Fibroblast of skin of left quadriceps (primary cell): ENCODE data around the gene GPRC6A.
"Not testable (repeated sequence)": the region's sequence is repeated elsewhere in the genome, so short reads cannot be mapped to it uniquely, and the experiment has no call there.

Experiments used
- DNase-seq, 2 experiments: peaks; one replicate each; pipeline ENCODE4 v3.0.0-alpha.2; 2013; ENCODE audit warnings: low read depth in 2 of 2

Gene GPRC6A, protein sequence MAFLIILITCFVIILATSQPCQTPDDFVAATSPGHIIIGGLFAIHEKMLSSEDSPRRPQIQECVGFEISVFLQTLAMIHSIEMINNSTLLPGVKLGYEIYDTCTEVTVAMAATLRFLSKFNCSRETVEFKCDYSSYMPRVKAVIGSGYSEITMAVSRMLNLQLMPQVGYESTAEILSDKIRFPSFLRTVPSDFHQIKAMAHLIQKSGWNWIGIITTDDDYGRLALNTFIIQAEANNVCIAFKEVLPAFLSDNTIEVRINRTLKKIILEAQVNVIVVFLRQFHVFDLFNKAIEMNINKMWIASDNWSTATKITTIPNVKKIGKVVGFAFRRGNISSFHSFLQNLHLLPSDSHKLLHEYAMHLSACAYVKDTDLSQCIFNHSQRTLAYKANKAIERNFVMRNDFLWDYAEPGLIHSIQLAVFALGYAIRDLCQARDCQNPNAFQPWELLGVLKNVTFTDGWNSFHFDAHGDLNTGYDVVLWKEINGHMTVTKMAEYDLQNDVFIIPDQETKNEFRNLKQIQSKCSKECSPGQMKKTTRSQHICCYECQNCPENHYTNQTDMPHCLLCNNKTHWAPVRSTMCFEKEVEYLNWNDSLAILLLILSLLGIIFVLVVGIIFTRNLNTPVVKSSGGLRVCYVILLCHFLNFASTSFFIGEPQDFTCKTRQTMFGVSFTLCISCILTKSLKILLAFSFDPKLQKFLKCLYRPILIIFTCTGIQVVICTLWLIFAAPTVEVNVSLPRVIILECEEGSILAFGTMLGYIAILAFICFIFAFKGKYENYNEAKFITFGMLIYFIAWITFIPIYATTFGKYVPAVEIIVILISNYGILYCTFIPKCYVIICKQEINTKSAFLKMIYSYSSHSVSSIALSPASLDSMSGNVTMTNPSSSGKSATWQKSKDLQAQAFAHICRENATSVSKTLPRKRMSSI

DNA sequence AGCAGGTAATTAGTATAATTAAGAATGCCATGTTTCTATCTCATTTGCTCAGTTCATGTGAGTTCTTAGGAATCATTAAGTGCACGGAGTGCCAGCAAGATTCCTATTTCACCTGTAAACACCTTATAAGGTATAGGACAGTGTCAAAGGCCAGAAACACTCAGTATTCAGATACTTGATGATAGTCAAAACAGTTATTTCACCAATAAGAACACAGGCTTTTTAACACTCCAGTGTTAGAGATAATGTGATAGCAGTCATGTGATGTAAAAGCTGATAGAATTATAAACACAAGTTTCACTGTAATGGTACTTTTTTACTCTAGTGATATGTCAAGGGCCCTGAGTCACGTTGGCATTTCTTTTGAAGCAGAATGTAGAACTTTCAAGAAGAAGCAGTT is at the start of gene GPRC6A:
TSS of gene GPRC6A (minus strand) at position 101 of the 400 bp plus-strand sequence. CDS start at position 31, 70 bp downstream.
- no peak for DNase-seq

DNA sequence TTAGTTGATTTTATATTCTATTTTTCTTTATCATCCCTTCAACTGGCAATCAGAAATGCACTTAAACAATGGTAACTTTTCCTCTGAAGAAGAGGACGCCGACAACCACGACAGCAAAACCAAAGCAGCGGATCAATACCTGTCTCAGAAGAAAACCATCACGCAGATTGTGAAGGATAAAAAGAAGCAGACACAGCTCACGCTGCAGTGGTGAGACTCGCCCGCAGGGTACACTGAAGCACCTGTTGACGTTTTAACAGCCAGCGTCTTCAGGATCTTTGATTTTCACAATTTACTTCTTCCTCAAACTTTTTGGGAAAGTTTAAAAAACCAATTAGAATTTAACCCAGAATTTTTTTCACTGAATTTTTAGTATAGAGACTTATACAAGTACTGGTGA is 48.9 kb upstream of the GPRC6A start:
- DNase-seq = no peak

DNA sequence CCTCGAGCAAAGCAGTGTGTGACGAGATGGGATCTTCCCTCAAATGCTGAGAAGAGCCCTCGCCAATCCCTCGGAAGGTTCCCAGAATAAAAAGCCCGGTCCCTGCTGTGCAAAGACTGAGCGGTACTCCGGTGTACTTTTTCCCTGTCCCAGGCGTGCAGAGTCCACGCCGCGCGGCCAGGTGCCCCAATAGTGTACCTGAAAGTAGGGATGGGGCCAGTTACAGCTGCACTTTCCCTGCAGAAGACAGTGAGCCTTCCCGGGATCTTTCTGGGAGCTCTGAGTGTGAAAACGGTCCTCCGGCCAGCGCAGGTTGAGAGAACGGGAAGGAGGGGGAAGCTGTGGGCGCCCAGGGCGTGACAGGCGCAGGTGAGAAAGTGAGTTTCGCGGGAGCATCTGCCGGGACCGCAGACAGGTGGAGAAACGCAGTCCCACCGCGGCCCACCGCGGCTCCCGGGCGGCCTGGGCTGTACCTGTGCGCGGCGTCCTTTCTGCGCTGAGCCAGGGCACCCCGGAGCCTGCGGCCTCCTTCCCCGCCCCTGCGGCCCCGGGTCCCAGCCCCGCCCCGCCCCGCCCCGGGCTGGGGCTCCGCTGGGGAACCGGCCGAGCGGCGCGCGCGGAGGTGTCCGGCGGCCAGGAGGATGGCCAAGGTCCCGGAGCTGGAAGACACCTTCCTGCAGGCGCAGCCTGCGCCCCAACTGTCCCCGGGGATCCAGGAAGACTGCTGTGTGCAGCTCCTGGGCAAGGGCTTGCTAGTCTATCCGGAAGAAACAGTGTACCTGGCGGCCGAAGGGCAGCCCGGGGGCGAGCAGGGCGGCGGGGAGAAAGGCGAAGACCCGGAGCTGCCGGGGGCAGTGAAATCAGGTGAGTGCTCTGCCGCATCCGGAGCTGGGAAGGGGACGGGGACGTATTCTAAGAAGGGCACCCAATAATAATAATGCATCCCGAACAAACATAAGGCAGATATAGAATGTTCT is 48.0 kb upstream of the GPRC6A start, which contains the start of gene RFX6:
TSS of gene RFX6 (plus strand) at position 608 of the 977 bp plus-strand sequence. CDS start at position 642, 34 bp downstream.
- DNase-seq = no peak

DNA sequence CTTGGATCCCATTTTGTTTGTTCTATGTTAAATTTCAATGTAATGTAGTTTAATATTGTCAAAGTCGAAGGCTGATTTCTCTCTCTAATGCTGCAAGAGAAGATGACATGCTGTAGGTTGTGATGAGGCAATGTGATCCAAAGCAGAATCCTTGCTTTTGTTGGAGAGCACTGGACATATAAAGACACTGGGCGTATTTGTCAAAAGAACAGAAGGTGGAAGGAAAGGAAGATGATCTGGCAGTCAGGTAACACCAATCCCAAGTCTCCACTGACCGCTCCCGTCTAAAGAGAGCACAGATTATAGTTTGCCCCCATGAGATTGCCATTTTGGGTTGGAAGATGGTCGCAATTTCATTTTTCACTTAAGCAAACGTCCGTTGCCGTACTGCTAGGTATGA is 47.2 kb upstream of the GPRC6A start:
- no peak for DNase-seq

DNA sequence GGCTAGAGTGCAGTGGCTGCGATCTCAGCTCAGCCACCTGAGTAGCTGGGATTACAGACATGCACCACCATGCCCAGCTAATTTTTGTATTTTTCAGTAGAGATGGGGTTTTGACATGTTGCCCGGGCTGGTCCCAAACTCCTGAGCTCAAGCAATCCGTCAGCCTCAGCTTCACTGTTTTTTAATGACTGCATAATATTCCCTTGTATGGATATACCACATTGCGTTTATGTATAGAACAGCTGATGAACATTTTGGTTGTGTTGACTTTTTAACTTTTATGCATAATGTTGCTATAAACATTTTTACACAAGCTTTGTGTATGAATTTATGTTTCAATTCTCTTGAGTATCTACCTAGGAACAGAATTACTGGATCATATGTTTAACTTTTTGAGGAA is 43.9 kb upstream of the GPRC6A start:
- no peak for DNase-seq

DNA sequence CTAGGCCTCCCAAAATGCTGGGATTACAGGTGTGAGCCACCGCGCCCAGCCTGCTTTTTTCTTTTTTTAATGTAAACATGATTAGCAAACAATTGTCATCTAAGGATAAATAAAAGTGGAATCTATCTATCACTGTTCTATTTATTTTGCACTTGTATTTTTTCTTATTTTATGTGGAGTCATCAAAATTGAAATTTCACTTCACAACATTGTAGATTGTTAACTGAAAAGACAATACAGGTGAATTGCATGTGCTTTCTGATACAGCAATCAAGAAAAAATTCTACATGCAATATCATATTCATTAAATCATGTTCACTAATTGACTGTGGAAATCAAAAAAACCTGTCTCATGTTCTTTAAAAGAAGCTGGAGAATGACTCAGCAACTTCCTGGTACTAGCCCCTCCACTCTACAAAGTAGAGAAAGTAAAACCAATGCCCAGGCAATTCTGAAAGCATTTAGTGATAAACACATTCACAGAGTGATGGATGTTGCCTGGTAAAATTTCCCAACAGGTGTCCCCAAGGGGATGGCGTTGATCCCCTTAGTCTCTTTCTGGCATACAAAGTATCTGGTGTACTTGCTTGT is 37.5 kb upstream of the GPRC6A start:
- no peak for DNase-seq

DNA sequence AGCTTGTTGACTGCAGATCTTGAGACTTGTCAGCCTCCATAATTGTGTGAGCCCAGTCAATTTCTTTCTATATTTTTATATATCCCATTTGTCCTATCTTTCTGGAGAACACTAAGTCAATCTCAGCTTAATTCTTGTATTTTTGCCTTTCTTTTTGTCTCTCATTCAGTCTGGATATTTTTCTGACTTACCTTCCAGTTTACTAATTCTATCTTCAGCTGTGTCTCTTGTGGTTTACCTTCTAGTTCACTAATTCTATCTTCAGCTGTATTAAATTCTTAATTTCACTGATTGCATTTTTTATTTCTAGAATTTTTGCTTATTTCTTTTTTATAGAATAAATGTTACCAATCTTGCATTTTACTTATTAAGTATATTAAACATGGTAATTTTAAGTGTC is 30.4 kb upstream of the GPRC6A start:
- no peak for DNase-seq

DNA sequence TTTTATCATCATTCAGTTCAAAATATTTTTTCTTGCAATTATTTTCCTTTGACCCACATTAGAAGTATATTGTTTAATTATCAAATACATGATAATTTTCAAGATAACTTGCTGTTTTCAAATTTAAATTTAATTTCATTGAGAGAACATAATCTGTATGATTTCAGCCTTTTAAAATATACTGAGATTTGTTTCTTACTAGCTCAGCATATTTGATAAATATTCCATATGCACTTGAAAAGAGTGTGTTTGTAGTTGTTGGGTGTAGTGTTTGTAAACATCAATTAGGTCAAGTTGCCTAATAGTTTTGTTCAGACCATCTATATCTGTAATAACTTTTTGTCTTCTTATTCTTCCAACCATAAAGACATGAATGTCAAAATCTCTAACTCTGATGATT is 29.2 kb upstream of the GPRC6A start:
- no peak for DNase-seq

DNA sequence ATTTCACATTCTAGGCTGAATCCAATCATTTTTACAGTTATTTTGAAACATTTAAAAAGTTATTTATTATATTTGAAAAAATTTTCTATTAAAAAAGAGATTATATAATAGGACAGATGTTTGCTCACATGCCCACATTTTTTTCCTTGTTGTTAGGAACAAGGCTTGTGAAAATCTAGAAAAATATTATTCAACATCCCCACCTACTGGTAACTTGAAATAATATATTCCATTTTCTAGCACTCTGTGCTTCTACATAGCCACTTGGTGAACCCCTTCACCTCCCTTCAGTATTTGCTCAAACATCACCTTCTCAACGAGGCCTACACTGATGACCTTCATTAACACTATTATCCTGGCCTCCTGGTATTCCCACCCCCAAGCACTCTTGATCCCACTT is 18.3 kb upstream of the GPRC6A start:
- no peak for DNase-seq

DNA sequence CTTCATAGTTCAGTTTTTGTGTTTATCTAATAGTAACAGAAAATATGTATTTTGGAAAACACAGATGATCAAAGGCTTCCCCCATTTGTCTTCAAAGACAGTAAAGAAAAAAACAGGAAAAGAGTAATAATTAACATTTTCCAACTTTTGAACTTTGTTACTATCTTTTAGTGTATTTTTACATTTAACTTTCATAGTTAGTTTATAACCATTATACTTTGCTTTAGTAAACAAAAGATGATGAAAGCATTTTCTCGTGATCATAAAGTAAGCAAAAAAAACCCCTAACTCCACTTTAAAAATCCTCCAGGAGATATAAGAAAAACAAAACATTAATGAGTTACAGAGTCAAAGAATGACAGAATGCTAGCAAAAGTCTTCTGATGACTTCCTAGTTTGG is 13.6 kb upstream of the GPRC6A start:
- DNase-seq = no peak

DNA sequence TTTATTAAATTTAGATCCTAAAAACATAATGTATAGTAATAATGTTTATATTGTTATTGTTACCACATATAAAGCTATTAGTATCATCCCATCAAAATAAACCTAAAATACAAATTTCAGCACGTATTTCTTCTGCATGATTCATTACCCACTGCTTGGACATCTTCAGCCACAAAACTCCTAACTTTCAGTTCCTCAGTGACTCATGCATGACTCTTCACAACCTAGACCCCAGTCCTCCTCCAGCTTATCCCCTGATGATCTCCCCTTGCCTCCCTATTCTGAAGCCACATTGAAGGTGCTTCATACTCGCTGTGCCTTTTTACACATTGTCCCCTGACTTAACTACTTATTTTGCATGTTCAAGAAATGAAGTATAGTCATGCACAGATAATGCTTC is 11.2 kb upstream of the GPRC6A start:
- no peak for DNase-seq

DNA sequence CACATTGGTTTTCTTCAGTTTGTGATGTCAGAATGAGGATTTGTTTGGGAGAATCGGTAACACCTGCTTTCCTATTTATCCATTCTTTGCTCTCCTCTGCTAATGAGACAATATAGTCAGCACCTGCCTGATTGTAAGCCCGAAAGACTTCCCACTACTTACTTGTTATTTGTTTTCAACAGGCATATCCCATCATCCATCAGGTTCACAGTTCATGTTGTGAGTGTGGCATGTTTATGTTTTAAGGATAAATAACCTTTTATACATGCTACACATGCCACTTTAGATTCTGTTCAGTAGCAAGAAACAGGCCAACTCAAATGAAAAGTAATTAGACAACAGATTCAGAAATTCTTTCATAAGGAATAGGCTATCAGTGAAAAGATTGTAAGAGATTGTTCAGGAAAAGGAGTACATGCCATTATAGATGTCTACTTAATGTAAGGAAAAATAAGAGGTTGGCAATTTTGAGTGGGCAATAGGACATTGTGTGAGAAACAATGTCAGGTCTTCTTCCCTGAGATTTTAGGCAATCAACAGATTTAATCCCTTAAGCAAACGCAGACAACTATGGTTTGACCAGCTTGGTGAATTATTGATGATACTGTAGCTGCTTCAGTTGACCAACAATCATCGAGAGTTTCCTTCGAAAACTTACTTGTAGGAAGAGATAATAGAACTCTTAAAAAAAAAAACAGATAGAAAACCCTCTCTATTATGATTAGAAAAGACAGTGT is 7.9 kb upstream of the GPRC6A start:
- DNase-seq = no peak

DNA sequence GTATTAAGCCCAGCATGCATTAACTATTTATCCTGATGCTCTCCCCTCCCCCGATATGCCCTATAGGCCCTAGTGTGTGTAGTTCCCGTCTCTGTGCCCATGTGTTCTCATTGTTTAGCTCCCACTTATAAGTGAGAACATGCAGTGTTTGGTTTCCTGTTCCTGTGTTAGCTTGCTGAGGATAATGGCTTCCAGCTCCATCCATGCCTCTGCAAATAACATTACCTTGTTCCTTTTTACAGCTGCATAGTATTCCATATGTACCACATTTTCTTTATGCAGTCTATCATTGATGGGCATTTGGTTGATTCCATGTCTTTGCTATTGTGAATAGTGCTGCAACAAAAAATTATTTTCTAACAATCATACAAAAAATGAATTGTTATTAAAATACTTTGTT is 5.6 kb upstream of the GPRC6A start:
- not testable (repeated sequence) for DNase-seq

DNA sequence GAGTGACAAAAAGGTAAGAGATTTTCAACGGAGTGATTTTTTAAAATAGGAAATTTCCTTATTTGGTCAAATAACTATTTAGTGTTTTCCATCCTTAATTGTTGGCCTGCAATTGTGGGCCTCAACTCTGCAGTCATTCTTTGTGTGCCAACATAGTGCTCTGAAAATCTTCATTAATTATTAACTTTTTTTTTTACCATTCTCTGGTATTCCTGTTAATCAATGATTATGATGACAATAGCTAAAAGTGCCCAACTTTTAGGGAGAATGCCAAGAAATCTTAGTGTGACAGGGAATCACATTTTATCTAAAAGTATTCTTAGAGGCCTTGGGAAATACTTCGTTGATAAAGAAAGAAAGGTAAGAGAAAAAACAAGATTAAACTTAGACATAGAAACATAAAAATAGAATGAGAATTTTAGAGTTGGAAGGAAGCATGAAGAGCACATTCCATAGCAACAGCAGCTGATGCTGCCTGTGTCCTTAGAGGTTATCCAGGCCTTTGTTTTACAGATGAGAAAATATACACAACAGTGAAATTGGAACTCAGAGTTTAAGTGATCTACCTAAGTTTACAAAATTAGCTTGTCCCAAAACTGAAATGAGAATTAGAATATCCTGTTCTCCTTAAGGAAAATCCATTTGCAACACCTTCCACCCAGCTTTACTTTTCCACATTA is 1.2 kb downstream of the GPRC6A start:
- no peak for DNase-seq

DNA sequence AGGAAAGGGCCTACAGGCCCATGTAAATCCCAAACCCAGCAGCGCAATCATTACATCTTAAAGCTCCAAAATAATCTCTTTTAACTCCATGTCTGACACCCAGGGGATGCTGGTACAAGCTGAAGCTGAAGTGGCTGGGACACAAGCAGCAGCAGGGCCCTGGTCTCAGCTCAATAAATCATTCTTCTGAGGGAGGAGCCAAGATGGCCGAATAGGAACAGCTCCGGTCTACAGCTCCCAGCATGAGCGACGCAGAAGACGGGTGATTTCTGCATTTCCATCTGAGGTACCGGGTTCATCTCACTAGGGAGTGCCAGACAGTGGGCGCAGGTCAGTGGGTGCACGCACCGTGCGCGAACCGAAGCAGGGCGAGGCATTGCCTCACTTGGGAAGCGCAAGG is 12.5 kb downstream of the GPRC6A start:
- DNase-seq = not testable (repeated sequence)

DNA sequence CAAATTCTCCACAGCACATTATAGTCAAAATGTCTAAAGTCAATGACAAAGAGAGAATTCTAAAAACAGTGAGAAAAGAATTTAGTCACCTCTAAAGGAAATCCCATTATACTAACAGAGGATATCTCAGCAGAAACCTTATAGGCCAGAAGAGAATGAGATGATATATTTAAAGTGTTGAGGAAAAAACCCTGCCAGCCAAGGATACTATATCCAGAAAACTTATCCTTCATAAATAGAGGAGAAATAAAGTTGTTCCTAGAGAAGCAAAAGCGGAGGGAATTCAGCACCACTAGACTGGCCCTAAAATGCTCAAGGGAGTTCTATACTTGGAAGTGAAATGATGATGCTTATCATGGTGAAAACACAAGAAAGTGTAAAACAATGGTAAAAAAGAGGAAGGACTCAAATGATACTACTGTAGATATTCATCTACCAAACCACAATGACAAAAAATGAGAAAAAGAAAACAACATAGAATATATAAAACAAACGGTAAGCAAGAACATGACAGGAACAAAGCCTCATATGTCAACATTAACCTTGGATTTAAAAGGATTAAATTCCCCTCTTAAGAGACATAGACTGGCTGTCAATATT is 16.7 kb downstream of the GPRC6A start:
- no peak for DNase-seq

DNA sequence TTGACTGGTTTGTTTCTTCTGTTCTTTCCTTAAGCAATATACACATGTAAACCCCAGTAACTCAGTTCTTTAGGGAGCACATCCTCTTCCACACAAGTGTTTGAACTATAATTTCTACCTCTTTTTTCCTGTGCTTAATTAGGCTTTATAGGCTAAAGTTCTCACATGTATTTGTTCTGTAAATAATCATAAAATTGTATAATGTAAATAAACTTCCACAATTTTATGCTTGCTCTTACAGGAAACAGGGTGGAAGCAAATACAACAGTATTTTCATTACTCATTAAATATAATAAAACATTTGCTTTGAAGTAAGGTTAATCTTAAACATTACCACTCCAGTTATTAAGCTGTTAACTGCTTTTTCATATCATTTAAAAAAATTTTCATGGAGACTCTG is 26.9 kb downstream of the GPRC6A start:
- DNase-seq = no peak

DNA sequence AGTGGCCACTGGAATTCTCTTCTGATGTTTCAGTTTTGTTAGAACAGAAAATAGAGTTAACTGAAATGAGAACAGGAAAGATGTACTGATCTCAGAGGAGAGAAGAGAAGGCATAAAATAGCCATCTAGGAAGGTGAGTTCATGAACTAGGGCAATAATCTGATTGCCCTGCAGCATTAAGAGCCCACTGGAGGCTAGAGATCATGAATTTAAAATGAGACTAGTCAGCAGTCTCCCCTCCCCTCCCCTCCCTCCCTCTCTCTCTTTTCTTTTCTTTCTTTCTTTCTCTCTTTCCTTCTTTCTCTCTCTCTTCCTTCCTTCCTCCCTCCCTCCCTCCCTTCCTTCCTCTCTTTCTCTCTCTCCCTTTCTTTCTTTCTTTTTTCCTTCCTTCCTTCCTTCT is 28.9 kb downstream of the GPRC6A start:
- DNase-seq = no peak

DNA sequence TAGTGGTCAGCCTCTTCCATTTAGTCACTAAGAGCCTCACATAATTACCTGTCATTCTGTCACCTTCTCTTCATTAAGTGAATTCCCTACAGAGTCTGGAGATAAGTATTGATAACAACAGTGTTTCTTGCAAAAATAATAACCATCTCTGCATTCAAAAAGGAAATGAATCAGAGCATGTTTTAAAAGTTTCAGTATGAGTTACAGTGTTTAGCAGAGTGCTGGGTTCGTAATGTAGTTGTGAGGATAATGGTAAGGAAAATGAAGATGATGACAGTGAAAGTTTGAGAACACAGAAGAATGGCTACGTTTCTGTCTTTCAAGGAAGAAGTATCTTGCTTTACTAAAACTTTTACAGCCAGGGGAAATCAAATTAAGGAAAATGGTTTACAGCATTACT is 31.3 kb downstream of the GPRC6A start:
- DNase-seq = no peak
